ENCODE results near the gene ALKBH3. TPM values are rescaled to one million over a fixed set of nuclear protein-coding genes. Genes with fewer than 3 reads are reported as not detected.

ALKBH3 gene
- total RNA-seq, 1 donor from 2014 or later, result 28.3 TPM

DNA sequence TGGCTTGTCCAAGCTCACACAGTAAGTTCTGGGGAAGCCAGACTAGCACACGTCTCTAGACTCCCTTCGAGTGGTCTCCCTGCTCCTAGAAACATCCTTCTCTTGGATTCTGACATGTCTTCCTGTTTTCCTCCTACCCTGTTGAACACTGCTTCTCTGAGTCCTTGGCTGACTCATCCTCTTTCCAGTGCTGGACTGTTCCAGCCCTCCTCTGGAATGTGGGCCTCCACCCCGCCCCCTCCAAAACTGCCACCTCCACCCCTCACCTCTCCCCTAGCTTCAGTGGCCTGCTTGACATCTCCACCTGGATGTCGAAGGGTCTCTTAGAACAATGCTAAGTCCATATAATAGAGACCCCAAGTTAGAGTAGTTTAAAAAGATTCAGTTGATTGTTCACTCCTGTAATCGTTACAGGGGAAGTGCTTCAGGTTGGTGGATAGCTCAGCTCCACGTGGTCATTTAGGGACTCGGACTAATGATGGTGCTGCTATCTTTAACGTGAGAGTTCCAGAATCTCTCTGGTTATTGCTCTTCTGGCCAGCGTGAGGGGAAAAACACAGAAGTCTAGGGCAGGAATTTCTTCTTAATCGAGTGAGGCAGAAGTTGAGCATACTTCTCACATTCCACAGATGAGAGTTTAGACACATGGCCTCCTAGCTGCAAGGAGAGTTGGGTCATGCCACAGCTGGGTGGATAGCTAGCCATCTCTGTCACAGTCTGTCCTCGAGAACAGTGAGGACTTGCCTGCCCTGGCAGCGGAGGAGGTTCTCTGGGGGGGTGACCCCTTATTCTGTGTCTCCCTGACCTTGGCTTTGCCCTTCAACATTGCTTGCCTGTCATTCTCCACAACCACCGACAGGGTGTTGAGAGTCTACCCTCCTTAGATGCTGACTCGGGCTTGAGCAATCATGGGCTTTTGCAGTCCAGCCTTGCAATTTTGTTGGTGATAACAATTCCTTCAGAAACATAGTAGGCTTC, 57.1 kb downstream of the ALKBH3 start:
- DNase-seq (ENCODE audit: low read depth), result peak; percentile 23

DNA sequence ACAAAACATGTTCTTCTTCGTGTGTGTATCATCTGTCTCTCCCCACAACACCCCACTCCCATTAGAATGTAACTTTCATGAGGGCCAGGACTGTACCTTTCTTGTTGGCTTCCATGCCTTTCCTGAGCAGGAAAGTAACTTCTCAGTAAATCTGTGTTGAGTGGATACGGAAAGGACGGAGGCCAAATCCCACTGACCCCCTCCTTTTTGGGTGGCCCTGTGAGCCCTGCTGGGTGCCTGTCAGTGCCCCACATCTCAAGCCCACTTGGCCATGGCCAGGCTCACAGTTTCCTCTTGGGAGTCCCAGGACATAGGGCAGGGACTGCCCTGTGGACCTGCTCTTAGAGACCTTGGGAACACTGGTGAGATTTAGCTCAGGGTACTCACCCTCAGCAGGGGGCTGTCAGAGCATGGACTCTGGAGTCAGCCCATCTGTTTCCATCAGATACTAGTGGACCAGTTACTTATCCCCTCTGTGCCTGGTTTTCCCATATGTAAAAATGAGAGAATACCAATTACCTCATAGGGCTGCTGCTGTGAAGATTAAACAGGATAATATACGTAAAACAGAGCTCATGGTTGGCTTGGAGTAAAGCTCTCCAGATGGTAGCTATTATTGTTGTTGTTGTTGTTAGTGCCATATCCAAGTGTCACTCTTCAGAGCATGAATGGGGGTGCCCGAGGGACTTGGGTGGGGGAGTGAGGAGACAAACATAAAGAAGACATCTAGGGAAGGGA, 60.8 kb downstream of the ALKBH3 start:
- no peak for DNase-seq (ENCODE audit: low read depth)

DNA sequence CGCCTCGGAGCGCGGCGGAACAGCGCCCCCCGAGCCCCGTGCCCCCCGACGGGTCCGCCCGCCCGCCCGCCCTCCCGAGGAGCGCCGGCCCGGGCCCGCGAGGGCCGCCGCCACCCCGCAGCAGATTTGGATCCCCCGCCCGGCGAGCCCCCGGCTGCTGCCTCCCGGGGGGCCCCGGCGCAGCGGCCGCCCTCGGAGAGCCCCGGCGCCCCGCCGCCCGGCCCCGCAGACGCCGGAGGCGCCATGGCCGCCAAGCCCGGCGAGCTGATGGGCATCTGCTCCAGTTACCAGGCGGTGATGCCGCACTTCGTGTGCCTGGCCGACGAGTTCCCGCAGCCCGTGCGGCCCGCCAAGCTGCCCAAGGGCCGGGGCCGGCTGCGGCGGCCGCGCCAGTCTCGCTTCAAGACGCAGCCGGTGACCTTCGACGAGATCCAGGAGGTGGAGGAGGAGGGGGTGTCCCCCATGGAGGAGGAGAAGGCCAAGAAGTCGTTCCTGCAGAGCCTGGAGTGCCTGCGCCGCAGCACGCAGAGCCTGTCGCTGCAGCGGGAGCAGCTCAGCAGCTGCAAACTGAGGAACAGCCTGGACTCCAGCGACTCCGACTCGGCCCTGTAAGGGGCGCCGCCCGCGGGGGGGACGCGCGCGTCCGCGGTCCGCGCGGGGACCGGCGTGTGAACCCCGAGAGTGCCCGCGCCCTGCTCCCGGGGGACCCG, 62.2 kb downstream of the ALKBH3 start:
- peak; percentile 48 for DNase-seq (ENCODE audit: low read depth)

DNA sequence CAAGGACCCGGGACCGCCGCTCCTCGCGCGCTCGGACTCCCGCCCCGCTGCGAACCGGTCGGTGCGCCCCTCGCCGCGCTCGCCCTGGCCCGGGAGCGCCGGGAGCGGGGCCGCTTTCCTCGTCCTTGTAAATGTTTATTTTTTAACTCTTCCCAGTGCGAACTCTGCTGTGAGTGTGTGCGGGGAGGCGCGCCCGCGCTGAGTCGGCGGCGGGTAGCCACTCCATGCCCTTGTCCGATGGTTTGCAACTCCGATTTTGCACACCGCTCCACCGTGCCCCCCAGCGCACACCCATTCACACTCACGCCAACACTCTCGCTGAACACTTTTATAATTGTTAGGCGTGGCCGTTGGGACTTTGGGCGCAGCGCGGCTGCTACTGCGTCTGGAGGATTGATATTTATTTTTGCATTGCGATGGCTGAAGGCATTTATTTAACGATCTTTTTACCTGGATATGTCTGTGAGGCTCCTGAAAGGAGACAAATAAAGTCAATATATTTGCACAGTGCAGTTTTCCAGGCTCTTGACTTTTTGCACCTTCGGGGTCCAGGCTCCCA, 62.8 kb downstream of the ALKBH3 start:
- no peak for DNase-seq (ENCODE audit: low read depth)

DNA sequence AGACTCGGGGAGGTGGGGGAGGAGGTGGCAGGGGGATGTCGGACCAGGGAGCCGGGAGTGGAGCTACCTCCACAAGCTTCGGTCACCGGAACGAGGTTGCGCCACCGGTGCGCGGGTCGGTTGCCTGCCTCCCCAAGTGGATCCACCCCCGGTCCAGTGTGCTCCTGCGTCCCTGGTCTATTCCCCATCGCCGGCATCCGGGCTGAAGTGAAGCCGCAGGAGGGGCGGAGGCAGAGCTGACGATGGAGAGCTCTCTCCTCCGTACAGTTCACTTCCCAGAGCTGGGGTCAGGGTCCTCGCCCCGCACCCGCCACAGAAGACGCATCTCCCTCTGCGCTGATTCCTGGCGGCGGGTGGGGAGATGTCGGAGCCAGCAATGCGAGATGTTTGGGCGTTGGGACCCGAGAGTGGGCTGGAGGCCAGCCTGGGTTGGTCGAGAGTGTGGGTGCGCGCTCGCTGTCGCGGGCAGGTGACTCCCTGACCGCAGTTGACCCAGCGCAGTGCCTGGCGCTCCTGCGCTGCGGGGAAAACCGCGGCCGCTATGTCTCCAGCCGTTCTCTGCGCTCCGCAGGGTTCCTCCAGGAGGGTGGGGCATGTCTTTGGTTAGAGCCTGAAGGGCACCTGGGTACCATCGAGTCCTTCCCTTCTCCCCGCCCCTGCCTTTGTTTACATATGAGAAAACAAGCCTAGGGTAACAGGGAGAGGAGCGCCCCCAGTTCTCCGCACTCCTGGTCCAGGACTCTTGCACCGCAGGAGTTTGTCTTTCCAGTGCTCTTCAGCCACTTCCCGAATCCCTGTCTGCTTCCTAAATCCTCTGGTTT, 63.5 kb downstream of the ALKBH3 start:
- peak; percentile 40 for DNase-seq (ENCODE audit: low read depth)

DNA sequence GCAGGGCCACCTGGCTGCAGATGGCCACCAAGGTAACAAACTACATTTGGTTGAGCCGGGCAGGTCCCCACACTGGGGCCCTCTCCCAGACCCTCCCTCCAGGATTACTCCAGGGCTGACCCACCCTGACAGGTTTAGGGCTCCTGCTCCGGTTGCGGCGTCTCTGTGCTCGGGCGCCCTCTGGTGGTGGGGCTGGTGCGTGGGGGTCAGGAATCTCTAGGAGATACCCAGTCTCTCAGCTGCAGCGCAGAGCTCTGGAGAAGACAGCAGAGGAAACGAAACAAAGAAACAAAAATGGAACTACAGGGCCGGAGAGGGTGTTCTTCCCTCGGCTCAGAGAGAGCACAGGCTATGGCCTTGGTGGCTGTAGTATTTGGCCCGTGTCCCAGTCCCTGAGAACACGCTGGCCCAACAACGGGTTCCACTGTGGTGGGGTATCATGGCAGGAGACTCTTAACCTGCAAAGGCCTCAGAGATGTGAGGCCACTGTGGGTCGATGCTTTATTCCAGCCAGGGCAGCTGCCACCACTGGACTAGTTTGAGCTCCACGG, 64.2 kb downstream of the ALKBH3 start:
- DNase-seq (ENCODE audit: low read depth), result peak; percentile 46

DNA sequence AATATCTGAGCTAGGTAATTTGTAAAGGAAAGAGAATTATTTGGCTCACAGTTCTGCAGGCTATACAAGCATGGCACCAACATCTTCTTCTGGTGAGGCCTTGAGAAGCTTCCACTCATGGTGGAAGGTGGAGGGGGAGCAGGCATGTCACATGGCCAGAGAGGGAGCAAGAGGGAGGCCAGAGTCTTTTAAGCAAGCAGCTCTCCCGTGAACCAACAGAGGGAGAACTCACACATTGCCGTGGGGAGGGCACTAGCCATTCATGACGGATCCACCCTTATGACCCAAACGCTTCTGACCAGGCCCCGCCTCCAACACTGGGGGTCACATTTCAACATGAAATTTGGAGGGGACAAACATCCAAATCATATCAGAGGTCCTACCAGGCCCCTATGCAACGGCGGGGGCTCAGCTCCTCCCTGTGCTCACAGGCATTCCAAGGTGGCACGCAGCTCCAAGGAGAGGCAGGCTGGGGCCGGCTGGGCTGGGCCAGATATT, 66.4 kb downstream of the ALKBH3 start:
- DNase-seq (ENCODE audit: low read depth), result peak; percentile 52

DNA sequence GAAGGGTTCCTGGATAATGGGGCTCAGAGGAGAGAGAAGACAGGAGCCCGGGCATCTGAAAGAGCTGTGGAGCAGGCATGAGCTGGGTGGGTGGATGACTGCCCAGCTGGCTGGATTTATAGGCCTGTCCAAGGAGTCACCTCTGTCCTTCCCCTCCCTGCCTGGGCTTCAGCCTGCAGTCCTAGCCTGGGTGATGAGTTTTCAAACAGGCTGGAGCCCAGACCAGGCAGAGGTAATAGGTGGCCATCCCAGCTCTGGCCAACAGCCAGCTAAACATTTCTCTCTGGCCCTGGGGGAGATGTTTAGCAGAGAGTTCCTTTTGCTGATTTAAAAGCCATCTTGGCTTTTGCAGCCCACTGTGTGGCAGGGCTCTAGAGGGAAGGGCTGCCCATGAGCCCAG, 67.2 kb downstream of the ALKBH3 start:
- no peak for DNase-seq (ENCODE audit: low read depth)

DNA sequence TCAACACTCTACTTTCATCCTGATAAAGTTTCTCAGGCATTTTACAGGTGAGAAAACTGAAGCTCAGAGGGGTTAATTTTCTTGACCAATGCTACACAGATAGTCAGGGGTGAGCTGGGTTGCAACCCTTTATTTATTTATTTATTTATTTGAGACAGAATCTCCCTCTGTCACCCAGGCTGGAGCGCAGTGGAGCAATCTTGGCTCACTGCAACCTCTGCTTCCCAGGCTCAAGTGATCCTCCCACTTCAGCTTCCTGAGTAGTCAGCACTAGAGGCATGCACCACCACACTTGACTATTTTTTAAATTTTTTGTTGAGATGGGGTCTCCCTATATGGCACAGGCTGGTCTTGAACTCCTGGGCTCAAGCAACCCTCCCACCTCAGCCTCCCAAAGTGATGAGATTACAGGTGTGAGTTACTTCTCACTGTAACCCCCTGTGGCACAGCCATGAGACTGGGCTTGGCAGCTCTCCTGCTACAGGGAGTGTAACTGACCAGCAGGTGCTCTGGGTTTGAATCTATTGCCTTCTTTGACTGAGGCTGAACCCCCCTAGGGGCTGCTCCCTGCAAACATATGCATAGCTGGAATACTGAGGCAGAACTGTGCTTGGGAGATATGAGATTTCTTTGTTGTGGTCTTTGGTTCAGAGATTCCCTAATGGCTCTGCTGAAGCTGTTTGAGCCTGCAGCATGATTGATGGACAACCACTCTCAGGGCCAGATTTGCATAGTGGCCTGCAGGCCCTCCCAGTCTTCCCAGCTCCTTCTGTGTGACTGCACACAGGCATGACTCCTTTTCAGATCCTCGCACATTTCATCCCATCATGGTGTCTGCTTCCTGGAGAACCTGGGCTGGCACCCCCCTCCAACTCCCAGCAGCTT, 68.0 kb downstream of the ALKBH3 start:
- DNase-seq (ENCODE audit: low read depth), result no peak

DNA sequence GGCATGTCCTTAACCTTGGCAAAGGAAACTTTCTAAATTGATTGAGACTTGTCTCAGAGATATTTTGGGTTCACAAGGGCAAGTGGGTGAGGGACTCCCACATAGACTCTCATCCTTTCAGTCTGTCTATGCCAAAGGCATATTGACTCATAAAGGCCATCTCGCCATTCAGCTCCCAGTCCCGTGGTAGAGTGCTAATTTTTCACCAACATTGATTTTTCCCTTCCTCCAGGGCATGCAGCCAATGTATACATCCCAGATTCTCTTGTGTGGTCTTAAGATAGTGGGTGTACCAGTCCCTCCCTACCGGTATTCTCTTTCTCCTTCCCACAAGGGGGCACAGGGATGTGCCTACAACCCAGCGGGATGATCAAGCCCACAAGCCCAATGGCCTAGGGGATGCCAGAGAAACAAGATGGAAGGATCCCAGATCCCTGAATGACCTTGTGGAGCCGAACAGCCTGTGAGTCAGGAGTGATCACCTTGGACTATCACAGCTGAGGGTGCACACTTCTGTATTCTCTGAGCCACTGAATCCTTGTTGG, 69.8 kb downstream of the ALKBH3 start:
- no peak for DNase-seq (ENCODE audit: low read depth)

DNA sequence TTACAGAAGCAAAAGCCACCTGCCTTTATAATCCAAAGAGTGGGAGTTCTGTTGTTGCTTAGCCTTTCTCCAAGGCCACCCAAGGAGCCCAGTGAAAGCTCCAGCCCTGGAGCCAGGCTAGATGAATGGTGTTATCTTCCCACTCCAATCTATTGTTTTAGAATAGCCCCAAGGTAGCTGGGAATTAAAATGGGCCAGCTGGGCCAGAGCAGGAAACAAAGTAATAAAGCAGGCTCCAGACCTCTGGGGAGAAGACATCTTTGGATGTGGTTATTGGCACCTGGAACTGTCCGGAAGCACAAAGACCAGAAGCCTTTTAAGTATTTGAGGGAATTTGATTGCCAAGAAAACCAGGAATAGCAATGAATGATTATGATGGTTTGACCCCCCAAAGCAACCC, 70.6 kb downstream of the ALKBH3 start:
- DNase-seq (ENCODE audit: low read depth), result no peak

DNA sequence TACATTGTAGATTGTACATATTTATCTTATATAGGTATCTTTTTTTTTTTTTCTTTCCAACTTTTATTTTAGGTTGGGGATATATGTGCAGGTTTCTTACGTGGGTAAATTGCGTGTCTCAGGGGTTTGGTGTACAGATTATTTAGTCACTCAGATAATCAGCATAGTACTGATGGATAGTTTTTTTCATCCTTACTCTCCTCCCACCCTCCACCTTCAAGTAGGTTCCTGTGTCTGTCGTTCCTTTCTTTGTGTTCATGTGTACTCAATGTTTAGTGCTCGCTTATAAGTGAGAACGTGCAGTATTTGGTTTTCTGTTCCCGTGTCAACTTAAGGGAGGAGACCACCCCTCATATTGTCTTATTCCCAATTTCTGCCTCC, 71.4 kb downstream of the ALKBH3 start:
- DNase-seq (ENCODE audit: low read depth), result no peak

DNA sequence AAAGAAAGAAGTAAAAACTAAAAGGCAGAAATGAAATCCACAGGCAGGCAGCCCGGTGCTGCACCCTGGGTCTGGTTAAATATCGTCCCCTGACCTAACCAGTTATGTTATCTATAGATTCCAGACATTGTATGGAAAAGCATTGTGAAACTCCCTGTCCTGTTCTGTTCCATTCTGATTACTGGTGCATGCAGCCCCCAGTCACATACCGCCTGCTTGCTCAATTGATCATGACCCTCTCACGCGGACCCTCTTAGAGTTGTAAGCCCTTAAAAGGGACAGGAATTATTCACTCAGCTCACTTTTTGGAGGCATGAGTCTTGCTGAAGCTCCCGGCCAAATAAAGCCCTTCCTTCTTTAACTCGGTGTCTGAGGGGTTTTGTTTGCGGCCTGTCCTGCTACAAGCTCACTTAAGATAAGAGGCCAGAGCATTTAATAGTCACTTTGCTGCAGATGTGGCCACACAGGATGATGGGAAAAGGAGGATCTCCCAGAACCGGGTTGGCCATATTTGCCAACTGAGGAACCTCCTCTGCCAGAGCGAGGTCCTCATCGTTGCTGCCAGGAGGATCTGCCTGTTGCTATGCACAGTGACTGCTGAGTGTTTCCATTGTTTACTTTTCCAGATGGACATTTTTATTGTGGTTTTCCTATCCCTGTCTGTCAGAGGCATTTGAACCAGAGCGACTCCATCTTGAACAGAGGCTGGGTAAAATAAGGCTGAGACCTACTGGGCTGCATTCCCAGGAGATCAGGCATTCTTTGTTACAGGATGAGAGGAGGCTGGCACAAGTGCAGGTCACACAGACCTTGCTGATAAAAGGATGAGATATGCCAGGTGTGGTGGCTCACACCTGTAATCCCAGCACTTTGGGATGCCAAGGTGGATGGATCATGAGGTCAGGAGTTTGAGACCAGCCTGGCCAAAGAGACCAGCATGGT, 72.0 kb downstream of the ALKBH3 start:
- DNase-seq (ENCODE audit: low read depth), result no peak

DNA sequence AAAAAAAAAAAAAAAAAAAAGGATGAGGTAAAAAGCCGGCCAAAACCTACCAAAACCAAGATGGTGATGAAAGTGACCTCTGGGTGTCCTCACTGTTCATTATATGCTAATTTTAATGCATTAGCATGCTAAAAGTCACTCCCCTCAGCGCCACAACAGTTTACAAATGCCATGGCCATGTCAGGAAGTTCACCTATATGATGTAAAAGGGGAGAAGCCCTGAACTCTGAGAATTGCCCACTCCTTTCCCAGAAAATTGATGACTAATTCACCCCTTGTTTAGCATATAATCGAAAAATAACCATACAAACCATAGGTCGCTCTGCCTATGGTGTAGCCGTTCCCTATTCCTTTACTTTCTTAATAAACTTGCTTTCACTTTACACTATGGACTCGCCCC, 72.9 kb downstream of the ALKBH3 start:
- DNase-seq (ENCODE audit: low read depth), result no peak

DNA sequence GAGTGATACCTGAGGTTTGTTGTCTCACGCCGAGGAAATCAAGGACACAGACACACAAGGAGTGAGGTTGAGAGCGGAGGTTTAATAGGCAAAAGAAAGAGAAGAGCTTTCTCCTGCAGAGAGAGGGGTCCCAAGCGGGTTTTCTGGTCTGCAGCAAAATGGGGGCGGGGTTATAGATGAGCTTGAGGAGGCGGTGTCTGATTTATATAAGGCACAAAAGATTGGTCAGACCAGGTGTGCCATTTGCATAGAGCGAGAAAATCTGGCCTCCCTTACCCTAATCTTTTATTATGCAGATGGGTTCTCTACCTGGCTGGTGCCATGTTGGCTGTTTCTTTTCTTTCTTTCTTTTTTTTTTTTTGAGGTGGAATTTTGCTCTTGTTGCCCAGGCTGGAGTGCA, 73.6 kb downstream of the ALKBH3 start:
- DNase-seq (ENCODE audit: low read depth), result no peak

DNA sequence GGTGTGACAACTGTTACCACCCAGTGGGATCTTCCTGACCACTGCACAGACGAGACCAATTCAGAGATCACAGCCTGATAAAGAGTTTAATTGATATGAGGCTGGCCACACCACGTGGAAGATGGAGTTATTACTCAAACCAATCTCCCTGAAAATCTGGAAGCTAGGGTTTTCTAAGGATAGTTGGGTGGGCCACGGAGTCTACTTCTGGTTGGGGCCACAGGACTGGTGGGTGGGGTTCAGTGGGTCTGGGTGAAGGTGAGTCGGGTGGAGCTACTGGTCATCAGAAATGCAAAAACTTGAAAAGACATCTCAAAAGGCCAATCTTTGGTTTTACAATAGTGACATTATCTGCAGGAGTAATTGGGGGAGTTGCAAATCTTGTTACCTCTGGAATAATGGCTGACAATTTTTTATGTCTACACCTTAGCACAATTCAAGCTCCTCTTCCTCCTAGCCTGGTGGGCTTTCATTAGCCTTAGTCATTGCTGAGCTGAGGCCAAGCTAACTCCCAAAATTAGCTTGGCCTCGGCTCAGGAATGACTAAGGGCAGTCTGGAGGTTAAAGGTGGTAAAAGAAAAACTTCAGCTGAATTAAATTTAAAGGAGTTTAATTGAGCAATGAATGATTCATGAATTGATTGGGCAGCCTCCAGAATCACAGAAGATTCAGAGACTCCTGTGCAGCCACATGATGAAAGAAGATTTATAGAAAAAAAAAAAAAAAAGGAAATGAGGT, 74.9 kb downstream of the ALKBH3 start:
- no peak for DNase-seq (ENCODE audit: low read depth)

DNA sequence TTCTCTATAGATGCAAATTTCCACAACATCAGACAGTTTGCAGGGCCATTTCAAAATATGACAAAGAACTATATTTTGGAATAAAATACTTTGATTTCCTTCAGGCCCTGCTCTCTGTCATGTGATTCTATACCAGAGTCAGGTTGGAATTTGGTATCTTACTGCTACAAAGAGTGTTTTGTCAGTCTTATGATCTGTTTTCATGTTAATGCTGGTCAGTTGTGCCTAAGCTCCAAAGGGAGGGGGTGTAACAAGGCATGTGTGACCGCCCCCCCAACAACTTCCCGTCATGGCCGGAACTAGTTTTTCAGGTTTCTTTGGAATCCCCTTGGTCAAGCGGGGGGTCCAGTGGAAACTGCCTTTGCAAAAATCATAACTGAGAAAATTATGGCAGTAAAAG, 76.9 kb downstream of the ALKBH3 start:
- no peak for DNase-seq (ENCODE audit: low read depth)
